Left cardiac atrium (tissue), 4 donors: ENCODE measurements around the gene CLNK. TPM values are rescaled to one million over a fixed set of nuclear protein-coding genes. Genes with fewer than 3 reads are reported as not detected.

Source experiments
- ATAC-seq, 2 donors: fragments of 200-7000 bp; cut with Tn5 transposase; one replicate each; pipeline ENCODE4 v1.9.1; 2020; ENCODE audit warnings: mild to moderate bottlenecking in 2 of 2, moderate library complexity in 2 of 2
- DNase-seq: peaks from one replicate; pipeline ENCODE4 v3.0.0-alpha.2; 2020
- intact Hi-C, 2 donors: fragments of 100-400 bp; cut with DNase I; formaldehyde crosslinking; loops; one replicate each; pipeline versions ENCODE4 v1.14.1 to v1.15.1; 2022 to 2023
- total RNA-seq, 2 donors: library from RNA; stranded (reverse); fragmentation: NEBNext Ultra II Directional; extraction: Animal tissue kit (Norgen Biotek cat#: 25700); gene quantifications; one replicate each; pipeline ENCODE4 v1.2.1, GENCODE V29; 2021
- donor health status: DM: no; HTN: yes; CAD: no.
- donor health status: DM: no; HTN: yes; CAD: no; lungs with severe emphysema.
- donor health status: DM: yes; HTN: yes; CAD: no.
- donor health status: Dilated cardiomyopathy.

Gene CLNK
- total RNA-seq, 2 donors from 2014 or later: not detected

GRCh38 chr4:10703766-10704429 is 19.3 kb upstream of the CLNK start:
- DNase-seq (no peak), ATAC-seq (no peak)

GRCh38 chr4:10703156-10703555 is 18.6 kb upstream of the CLNK start:
- intact Hi-C loops: no loop called here

More at GRCh38 chr4:10703766-10704429, 19.3 kb upstream of the CLNK start:
- intact Hi-C loops: no loop called here

GRCh38 chr4:10701702-10702460 is 17.3 kb upstream of the CLNK start:
- intact Hi-C loops: no loop called here
- ATAC-seq (no peak), DNase-seq (no peak)

More at GRCh38 chr4:10703156-10703555, 18.6 kb upstream of the CLNK start:
- DNase-seq (no peak), ATAC-seq (no peak)

- DNase-seq (no peak), ATAC-seq (no peak)
- intact Hi-C loops: no loop called here
These were observed 16.6 kb upstream of the CLNK start for GRCh38 chr4:10701161-10701560.

GRCh38 chr4:10698172-10698571 is 13.6 kb upstream of the CLNK start:
- DNase-seq: no peak
- intact Hi-C loops: no loop called here
- no peak for ATAC-seq

GRCh38 chr4:10697086-10697485 is 12.5 kb upstream of the CLNK start:
- DNase-seq (no peak), ATAC-seq (no peak)
- intact Hi-C loops: no loop called here

GRCh38 chr4:10696253-10696652 is 11.7 kb upstream of the CLNK start:
- intact Hi-C loops: no loop called here
- no peak for ATAC-seq

GRCh38 chr4:10694828-10695209 is 10.3 kb upstream of the CLNK start:
- DNase-seq (no peak), ATAC-seq (no peak)
- intact Hi-C loops: no loop called here

More at GRCh38 chr4:10696253-10696652, 11.7 kb upstream of the CLNK start:
- DNase-seq: no peak

- DNase-seq (no peak), ATAC-seq (no peak)
- intact Hi-C loops: no loop called here
These were observed 9.7 kb upstream of the CLNK start for GRCh38 chr4:10694151-10694827.

GRCh38 chr4:10691651-10692050 is 7.1 kb upstream of the CLNK start:
- ATAC-seq (peak in 1 of 2 donors; percentile 59), DNase-seq (no peak)
- intact Hi-C loops: no loop called here

GRCh38 chr4:10690185-10690907 is 5.8 kb upstream of the CLNK start:
- ATAC-seq: no peak
- intact Hi-C loops: no loop called here

GRCh38 chr4:10688846-10689245 is 4.3 kb upstream of the CLNK start:
- intact Hi-C loops: no loop called here
- ATAC-seq (no peak), DNase-seq (no peak)

More at GRCh38 chr4:10690185-10690907, 5.8 kb upstream of the CLNK start:
- DNase-seq: no peak

- intact Hi-C loops: no loop called here
- no peak for DNase-seq
- no peak for ATAC-seq
These were observed 3.5 kb upstream of the CLNK start for GRCh38 chr4:10688022-10688421.

GRCh38 chr4:10687526-10687925 is 3.0 kb upstream of the CLNK start:
- no peak for DNase-seq
- no peak for ATAC-seq
- intact Hi-C loops: no loop called here

- DNase-seq: no peak
- intact Hi-C loops: no loop called here
- ATAC-seq: no peak
These were observed 2.2 kb downstream of the CLNK start for GRCh38 chr4:10682397-10682796.

- ATAC-seq (peak in 1 of 2 donors; percentile 77), DNase-seq (no peak)
- intact Hi-C loops: no loop called here
These were observed 6.6 kb downstream of the CLNK start for GRCh38 chr4:10677796-10678497.

- ATAC-seq (no peak), DNase-seq (no peak)
- intact Hi-C loops: no loop called here
These were observed 10.7 kb downstream of the CLNK start for GRCh38 chr4:10673817-10674369.

GRCh38 chr4:10672379-10672778 is 12.2 kb downstream of the CLNK start:
- no peak for ATAC-seq

GRCh38 chr4:10671799-10672198 is 12.8 kb downstream of the CLNK start:
- intact Hi-C loops: no loop called here
- ATAC-seq (no peak), DNase-seq (no peak)

More at GRCh38 chr4:10672379-10672778, 12.2 kb downstream of the CLNK start:
- intact Hi-C loops: no loop called here
- DNase-seq: no peak
